ENCODE measurements around the gene LHX5.

LHX5 gene

GRCh38 chr12:113477842-113478215, 6.2 kb upstream of the LHX5 start:
- DNase-seq (ENCODE audit: low spot score), result no peak

DNA sequence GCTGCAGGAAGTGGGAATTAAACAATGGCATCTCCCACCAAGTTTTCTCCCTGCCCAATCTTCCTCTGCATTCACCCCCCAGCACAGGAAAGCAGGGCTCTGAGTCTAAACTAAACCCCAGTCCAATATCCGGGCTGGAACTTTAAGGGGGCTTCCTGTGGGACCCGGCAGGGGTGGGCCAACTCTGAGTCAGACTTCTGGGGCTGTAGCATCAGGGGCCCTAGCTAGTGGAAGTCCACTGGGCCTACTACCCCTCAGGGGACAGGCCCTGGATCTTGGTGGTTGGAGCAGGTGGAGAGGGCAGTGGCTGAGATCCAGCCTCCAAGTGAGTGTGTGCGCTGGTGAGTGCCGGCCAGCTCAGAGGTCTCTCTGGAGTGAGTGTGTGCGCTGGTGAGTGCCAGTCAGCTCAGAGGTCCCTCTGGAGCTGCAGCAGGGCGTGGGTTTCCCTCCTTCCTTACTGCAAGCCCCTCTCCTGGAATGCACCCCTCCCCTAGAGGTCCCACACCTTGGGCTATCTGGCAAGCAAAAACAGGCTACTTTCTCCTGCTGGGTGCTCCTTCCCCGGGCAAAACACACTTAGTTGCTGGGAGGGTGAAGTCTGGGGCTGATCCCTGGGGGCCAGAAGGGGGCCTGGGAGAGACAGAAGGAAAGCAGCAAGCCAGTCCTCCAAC, 5.6 kb upstream of the LHX5 start:
- DNase-seq (ENCODE audit: low spot score), result no peak

DNA sequence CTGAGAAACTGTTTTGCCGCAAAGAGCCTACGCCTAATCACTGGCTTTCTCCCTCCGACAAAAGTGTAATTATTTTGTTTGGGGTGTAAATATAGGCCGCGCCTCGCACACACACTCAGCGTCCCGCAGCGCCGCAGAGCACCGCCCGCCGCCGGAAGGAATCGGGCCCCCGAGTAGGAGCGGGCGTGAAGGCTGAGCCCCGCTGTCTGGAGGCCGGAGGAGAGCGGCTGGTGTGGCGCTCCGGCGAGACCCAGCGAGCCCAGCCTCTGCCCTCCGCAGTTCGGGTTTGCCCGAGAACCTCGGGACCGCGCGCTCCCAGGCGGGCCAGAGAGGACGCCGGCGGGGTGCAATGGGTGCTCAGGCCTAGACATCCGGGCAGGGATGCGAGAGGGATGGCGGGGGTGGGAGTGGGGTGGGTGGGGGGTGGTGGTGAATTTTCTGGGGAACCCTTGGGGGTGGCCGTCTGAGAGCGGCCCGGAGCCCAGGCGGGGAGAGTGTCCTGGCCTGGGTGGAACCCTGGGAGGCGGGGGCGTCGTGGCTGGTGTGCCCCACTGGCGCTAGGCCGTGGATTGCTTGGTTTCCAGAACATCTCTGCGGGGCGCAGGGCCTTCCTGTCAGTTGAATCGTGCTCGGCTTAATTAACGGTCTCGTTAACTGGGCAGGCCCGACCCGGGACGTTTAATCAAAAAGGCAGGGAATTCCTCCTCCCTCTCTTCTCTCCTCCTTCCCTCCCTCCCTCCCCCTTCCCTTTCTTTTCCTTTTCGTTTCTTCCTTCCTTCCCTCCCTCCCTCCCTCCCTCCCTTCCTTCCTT, 4.7 kb upstream of the LHX5 start:
- DNase-seq (ENCODE audit: low spot score), result no peak

- no peak for DNase-seq (ENCODE audit: low spot score)
These were observed 3.9 kb upstream of the LHX5 start for GRCh38 chr12:113475451-113476175.

- no peak for DNase-seq (ENCODE audit: low spot score)
These were observed 3.2 kb upstream of the LHX5 start for GRCh38 chr12:113474635-113475436.

DNA sequence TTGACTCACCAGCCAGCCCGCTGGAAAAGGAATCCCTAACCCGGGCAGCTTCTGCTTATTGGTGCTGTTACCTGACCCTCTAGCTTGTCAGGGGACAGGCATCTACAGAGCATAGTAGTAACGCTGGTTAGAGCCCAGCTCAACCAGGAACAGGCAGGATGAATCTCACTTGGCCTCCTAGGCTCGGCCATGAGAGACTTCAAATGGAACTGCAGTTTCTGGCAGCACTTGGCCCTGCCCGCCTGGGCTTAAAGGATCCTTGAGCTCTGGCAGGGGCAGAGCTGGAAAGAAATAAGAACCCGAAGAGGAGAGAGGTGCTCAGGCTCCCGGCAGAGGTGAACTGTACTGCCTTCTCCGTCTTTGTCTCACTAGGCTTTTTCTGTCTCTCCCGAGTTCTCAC, 2.3 kb upstream of the LHX5 start:
- no peak for DNase-seq (ENCODE audit: low spot score)

- DNase-seq (ENCODE audit: low spot score), result no peak
These were observed 1.7 kb upstream of the LHX5 start for GRCh38 chr12:113473400-113473799.

DNA sequence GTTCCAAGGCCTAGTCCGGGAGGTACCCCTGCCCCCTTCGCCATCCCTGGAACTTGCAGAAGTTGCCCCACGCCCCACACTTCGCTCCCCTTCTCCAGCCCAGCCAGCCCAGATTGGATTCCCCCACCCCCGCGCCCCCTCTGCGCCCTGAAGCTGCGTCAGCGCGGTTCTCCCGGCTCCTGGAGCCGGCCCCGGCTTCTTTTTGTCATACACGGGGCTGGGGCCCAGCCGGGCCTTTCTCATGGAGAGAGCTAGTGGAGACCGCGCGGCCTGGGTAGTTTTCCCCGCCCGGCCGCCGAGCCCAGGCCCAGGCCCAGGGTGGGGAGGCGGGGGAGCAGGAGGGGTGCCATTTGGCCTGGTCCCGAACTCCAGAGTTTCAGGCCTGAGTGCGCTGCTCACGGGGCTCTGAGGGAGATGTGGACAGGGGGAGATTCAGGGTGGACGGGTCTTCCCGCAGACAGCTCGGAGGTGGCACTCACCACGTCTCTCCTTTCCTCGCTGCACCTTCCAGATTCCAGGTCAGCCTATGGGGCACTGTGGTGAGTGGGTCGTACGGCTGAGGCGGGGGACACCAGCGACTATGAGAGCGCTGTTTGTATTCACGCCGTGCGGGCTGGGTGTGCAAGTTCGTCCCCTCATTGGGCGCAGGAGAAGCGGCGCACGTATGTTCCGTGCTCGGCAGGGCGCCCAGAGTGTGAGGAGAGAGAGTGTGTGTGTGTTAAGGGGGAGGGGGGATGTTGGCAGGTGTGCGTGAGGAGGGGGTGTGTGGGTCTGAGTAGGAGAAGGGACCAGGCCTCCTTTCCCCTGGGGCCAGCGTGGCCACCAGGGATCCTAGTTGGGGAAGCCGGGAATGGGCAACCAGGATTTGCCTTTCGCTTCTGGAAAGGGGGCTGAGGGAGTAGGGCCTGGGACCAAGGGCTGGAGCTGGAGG, 785 bp upstream of the LHX5 start:
- no peak for DNase-seq (ENCODE audit: low spot score)

DNA sequence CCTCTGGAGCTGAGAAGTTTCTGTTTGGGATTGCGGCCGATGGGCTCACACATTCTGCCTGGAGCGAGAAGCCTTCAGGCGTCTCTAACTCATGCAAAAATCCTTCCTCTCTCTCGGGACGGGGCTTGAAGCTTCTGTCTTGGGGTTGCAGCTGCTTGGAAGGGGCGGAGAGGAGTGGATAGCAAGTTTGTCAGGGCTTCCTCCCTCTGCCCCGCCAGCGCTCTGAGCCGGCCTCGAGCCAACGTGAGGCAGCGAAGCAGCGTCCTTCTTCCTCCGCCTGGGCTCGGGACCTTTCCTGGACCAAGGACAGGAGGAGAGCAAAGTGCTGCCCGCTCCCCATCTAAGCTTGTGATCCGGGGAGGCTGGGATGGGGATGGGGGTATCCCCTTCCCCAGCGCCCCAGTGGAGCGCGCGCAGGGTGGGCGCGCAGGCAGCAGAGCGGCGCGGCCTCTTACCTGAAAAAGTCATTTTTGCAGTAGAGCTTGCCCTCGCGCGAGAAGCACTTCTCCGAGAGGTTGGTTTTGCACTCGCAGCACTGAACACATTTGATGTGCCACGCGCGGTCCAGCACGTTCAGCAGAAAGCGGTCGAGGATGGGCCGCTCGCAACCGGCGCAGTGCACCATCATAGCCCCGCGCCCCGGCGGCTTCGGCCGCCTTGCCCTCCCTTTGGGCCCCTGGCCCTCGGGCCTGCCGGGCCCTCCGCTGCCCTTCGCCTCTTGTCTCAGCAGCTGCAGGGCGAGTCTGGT, 626 bp downstream of the LHX5 start:
- no peak for DNase-seq (ENCODE audit: low spot score)

GRCh38 chr12:113469949-113470743, 1.5 kb downstream of the LHX5 start:
- no peak for DNase-seq (ENCODE audit: low spot score)

DNA sequence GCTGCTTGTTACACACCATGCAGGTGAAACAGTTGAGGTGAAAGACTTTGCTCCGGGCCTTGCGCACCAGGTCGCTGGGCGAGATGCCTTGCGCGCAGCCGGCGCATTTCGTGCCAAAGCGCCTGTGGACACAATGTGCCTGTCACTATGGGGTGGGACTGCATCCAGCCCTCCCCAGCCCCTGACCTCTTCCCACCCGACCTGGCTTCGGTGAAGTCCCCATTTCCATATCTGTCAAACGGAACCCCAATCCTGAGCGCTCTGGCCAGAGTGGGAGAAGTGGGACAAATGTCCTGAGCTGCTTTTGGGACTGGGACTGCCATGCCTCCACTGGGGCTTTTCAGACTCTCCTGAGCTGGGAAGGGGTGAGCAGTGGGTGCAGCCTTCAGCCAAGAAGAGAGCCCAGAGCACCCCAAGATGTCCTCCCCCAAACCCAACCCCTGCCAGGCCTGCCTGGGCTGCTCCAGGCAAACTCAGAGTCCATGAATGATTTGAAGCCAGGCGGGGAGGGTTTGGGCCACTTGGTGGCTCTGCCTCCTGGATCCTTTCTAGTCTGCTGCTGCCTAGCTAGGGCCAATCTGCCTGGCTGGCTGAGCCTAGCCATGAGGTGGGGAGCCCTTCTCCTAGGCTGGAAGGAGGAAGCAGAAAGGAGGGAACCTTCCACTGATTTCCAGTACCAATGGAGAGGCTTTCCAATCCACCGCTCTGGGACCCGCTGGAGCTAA, 2.3 kb downstream of the LHX5 start:
- DNase-seq (ENCODE audit: low spot score), result no peak

GRCh38 chr12:113468365-113469223, 3.1 kb downstream of the LHX5 start:
- no peak for DNase-seq (ENCODE audit: low spot score)

DNA sequence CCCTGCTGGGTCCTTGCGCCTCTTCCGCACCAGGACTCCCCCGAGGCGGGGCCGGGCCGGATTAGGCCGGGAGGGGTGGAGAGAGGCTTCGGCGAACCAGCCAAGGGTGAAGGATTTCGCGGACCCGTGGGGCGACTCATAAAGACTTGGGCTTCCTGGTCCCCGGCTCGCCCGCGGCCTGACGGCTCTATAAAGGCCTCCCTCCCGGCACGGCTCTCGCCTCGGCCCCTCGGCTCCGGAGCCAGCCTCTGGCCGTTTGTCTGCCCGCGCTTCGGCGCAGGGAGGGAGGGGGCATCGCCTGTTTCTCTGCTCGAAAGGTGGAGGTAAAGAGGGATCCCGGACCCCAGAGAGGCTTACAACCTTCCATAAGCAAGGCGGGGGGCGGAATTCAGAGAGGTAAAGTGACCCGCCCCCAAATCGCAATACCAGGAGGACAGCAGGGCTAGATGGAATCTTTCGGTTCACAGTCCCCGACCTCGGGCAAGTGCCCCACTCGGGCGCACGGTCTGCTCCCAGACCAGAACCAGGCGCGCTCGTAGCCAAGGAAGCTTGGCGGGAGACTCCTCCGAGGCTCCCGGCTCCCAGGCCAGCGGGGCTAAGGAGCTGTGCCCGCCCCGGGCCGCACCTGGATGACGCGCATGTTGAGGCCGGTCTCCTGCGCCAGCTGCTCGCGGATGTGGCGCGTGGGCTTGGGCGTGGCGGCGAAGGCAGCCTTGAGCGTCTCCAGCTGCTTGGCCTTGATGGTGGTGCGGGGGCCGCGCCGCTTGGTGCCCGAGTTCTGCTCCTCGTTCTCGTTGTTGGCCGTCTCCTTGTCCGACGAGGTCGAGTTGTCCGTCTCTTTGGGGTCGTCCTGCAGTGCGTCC, 3.9 kb downstream of the LHX5 start:
- DNase-seq (ENCODE audit: low spot score), result no peak

GRCh38 chr12:113467142-113467501, 4.5 kb downstream of the LHX5 start:
- DNase-seq (ENCODE audit: low spot score), result no peak

DNA sequence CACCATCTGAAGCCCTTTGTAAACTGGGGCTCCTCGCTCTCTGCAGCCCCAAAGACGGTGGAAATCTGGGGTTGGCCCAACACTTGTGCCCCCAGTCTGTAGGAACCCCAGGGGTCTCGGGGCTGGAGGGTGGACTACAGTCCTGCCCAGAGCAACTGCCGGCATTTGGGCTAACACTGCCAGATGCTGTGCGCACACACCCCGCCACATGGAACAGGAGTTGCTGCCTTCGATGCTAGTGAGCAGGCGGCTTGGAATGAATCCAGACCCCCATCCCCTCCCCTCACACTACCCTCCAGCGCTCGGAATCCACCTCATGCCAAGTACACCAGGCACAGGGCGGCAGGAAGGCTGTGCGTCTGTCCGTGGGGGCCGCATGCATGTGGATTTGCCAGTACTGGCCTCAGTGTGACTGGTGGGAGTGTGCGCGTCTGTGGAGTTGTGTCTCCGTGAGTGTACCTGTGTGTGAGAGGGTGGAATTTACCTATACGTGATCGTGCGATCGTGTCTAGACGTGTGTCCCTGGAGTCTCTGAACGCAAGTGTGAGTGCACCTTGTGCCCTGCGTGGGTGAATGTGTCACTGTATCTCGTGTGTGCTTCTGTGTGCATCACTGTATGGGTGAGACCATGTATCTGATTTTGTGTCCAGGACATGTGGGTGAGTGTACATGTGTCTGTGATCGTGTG, 5.1 kb downstream of the LHX5 start:
- DNase-seq (ENCODE audit: low spot score), result no peak

DNA sequence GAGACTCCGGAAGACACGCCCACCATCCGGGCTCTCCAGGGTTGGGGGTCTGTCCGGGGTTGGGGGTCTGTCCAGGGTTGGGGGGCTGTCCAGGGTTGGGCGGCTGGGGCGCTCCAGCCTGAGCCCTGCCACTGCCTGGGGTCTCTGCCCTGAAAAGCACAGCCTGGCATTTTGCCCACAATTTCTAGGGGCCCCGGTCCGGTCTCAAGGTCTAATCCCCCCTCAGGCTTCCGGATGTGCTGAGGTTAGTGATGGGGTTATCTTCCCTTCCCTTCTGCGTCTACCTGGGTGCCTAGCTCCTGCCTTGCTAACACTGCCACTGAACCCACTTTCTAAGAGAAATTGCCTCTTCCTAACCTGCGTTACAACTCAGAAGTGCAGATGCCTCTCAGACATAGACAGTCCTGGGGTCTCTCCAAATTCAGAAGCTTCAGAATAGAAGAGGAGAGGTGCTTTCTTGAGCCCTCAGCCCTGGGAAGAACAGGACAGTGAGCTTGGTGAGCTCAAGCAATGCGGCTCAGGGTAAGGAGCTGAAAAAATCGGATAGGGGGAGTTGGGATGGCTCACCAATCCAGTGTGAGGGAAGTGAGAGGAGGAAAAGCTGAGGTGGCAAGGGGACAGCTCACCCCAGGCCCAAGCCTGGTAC, 5.7 kb downstream of the LHX5 start:
- no peak for DNase-seq (ENCODE audit: low spot score)

Measured in CD4-positive, alpha-beta T cell treated with Interleukin-6 at 100 ng/mL for 8 hours (primary cell).